ENCODE data around the gene PIP5K1A.
A peak's percentile ranks its signal among the peaks of the same experiment; 100 is the strongest.
"Not testable (repeated sequence)": the region's sequence is repeated elsewhere in the genome, so short reads cannot be mapped to it uniquely, and the experiment has no call there.

Gene PIP5K1A

DNA sequence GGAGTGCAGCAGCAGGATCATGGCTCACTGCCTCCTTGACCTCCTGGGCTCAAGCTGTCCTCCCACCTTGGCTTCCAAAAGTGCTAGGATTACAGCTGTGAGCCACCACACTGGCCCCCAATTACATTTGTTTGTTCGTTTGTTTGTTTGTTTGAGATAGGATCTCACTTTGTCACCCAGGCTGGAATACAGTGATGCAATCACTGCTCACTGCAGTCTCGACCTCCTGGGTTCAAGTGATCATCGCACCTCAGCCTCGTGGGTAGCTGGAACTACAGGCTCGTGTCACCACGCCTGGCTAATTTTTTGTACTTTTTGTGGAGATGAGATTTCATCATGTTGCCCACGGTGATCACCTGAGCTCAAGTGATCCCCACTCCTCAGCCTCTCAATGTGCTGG lies 6.3 kb upstream of the PIP5K1A start:
- DNase-seq (ENCODE audit: low spot score) = no peak

DNA sequence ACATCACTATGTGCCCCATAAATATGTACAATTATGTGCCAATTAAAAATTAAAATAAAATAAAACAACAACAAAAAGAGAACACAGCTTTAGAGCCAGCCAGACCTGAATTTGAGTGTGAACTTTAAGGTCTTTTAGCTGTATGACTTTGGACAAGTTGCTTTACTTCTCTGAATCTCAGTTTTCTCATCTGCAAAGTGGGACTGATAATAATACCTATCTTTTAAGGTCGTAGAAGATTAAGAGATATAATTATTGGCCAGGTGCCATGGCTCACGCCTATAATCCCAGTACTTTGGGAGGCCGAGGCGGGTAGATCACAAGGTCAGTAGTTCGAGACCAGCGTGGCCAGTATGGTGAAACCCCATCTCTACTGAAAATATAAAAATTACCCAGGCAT lies 5.0 kb upstream of the PIP5K1A start:
- DNase-seq (ENCODE audit: low spot score) = no peak

DNA sequence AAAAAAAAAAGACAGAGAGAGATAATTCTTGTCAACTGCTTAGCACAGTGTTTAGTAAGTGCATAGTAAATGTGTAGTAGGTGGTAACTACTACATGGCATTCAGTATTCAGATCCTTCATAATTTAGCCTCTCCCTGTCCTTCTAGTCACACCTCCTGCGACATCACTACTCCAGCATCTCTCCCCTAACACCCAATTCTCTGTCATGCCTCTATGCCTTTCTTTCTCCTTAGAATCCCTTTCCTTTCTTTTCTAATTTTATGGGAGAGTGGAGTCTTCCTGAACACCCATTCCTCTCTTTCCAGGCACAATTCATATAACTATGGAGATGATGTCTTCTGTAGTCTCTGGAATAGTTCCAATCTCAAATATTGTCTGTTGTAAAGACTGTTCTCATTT lies 4.5 kb upstream of the PIP5K1A start:
- no peak for DNase-seq (ENCODE audit: low spot score)

DNA sequence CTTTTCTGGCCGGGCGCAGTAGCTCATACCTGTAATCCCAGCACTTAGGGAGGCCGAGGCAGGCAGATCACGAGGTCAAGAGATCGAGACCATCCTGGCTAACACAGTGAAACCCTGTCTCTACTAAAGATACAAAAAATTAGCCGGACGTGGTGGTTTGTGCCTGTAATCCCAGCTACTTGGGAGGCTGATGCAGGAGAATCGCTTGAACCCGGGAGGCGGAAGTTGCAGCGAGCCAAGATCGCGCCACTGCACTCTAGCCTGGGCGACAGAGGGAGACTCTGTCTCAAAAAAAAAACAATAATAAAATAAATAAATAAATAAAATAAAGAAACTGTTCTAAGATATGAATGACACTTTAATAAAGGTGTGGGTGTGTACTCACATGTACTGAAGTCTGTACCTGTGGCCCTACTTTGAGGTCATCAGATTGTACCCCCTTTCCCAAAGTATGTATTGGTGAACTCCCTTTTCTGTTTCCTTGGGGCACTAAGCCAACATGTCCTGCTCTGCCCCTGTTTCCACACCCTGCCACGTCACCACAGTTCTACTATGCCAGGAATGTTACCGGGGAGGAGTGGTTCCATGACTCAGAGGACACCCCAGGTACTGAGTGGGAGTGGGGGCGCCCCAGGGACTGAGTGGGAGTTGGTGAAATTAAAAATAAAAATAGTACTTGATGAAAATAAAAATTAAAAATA lies 3.3 kb upstream of the PIP5K1A start:
- DNase-seq (ENCODE audit: low spot score) = not testable (repeated sequence)

DNA sequence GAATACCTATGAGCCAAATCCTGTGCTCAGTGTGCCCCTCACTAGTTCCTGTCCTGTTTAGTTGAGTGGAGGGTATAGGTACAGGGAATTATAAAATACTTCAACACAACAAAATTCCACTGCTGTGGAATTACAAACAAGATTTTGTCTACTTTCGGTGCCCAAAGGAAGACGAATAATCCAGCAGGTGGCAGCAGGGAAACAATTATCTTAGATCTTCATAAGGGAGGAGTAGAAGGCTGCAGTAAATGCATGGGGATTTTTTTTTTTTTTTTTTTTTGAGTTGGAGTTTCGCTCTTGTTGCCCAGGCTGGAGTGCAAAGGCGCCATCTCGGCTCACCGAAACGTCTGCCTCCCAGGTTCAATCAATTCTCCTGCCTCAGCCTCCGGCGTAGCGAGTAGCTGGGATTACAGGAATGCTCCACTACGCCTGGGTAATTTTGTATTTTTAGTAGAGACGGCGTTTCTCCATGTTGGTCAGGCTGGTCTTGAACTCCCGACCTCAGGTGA lies 2.0 kb upstream of the PIP5K1A start:
- DNase-seq (ENCODE audit: low spot score) = peak; percentile 66

DNA sequence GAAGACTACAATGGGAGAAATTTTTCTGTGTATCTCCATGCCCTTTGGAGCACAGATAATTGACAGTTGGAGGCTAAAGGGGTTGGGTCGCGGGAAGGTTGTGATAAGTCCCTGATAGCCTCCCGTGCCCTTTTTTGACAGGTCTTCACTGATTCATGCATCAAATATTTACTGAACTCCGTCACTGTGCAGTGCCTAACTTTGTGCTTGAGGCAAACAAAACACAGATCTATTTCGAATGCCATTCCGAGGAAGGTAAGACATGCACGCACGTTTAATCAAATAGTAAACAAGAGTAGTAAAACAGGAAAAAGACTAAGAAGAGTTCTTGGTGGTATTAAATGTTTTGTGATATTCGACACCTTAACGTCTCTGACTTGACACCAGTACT lies 494 bp upstream of the PIP5K1A start:
- no peak for DNase-seq (ENCODE audit: low spot score)

DNA sequence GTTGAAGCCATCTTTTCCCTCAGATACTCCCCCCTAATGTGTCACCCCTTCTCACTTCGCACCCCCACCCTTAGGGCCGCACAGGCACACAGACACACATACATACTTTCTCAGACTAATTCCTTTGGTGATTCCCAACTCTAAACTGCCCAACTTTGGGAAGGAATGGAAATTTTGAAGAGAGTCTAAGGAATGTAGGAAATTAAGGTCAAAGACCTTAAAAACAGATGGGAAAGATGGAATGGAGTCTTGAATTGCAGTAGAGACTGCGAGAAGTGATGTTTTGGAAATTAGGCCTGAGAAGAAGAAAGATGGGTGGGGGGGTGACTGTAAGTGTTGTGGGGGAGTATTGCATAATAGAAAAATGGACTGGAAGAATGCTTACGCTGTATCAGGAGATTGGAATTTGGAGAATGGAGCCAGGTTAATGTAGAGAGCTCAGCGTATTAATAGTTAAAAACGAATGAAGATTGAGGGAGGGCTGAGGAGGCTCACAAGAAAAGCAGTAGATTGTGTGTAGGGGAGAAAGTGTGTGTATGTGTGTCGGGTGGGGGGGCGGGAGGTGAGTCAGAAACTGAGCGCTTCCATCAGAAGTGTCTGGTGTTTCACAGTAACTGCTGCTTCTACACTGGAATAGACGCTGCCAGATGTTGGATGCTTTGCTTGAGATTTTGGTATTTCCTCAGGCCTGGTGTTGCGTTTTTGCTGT lies 1.7 kb downstream of the PIP5K1A start:
- no peak for DNase-seq (ENCODE audit: low spot score)

DNA sequence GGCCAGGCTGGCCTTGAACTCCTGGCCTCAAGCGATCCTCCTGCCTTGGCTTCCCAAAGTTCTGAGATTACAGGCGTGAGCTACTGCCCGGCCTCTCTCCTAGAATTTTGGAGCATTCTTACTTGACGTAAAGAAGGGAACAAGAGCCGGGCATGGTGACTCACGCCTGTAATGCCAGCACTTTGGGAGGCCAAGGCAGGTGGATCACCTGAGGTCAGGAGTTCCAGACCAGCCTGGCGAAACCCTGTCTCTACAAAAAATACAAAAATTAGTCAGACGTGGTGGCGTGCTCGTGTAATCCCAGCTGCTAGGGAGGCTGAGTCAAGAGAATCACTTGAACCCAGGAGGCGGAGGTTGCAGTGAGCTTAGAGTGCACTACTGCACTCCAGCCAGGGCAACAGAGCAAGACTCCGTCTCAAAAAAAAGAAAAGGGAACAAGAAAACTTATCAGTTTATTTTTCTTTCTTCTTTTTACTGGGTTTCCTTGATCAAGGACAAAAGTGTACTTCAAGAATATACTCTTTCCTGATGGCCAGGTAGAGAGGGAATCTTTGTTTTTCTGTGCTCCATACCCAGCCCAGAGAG lies 7.1 kb downstream of the PIP5K1A start:
- not testable (repeated sequence) for DNase-seq (ENCODE audit: low spot score)

DNA sequence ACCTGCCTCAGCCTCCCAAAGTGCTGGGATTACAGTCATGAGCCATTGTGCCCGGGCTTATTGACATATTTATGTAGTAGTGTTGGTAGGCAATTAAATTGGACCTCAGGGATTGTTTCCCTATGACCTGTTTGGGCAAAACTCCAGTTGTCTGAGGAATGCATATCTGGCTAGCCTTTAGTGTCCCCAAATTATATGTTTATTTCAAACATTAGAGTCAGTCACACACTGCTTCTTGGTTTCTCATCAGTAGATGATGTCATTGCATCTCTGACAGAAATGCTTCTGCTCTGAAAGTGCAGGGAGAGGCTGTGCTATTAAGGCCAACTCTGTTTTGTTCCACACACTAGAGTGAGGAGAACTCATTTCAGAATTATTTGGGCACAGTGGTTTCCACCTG lies 12.5 kb downstream of the PIP5K1A start:
- DNase-seq (ENCODE audit: low spot score) = no peak

DNA sequence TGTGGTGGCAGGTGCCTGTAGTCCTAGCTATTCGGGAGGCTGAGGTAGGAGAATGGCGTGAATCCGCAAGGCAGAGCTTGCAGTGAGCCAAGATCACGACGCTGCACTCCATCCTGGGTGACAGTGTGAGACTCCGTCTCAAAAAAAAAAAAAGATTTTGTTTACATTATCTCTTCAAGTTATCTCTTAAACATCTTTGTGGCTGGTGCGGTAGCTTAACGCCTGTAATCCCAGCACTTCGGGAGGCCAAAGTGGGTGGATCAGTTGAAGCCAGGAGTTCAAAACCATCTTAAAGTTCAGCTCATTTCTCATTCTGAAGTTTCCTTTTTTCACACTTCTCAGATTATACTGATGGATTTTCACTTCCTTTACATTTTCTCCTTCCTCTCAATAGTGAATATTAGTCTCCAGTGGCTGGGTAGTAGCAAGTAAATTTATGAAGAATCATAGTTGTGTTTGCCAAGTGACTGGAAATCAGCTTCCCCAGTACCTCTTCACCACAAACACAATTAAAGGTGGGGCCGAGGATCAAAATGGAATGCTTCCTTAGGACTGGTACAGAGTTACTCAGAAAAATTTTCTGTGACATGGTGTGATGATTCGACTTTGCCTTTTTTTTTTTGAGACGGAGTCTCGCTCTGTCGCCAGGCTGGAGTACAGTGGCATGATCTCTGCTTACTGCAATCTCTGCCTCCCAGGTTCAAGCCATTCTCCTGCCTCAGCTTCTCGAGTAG lies 13.8 kb downstream of the PIP5K1A start:
- DNase-seq (ENCODE audit: low spot score) = no peak

DNA sequence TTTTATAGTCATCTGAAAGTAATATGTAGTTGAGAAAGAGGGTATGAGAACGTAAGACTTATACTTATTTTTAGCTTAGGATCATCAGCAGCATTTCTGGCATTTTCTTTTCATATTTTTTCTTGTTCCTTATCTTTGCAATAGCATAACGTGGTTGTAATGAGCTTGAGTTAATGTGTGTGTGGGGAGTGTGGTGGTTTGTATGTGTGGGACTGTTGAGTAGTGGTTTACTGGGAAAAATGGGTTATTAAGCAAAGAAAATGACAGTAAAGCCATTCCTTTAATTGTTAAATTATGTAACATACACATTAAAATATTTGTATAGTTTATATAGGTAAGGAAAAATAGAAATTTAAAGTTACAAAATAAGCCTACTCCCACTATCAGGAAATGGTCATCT lies 15.2 kb downstream of the PIP5K1A start:
- DNase-seq (ENCODE audit: low spot score) = no peak

DNA sequence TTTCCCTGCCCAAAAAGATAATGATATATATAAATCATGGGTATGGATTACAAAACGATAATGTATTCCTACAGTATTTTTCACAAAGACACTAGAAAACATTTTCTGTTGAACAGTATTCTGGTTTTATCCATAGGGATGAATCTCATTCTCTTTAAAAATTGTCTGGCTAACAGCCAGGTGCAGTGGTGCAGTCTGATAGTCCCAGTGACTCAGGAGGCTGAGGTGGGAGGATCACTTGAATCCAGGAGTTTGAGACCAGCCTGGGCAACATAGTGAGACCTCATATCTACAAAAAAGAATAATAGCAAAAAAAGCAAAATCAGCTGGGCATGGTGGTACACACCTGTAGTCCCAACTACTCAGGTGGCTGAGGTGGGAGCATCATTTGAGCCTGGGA lies 23.3 kb downstream of the PIP5K1A start:
- no peak for DNase-seq (ENCODE audit: low spot score)

DNA sequence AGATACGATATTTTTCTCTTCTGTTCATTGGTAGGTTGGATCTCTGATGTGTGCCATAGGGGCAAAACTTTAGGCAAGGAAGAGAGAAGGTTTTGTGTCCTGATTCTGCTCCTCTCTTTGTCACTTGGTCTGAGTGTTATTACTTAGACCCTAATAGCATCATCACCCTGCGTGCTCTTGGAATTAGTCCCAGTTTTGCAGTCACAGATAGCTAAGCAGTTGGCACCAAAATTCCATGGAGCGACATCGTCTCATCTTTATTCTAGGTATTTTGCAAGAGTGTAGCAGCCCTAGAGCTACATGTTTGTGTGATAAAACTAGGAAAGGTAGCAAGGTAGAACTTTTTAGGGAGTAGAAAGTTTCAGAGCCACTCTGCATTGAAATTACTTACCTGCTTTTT lies 23.8 kb downstream of the PIP5K1A start:
- DNase-seq (ENCODE audit: low spot score) = peak; percentile 46

DNA sequence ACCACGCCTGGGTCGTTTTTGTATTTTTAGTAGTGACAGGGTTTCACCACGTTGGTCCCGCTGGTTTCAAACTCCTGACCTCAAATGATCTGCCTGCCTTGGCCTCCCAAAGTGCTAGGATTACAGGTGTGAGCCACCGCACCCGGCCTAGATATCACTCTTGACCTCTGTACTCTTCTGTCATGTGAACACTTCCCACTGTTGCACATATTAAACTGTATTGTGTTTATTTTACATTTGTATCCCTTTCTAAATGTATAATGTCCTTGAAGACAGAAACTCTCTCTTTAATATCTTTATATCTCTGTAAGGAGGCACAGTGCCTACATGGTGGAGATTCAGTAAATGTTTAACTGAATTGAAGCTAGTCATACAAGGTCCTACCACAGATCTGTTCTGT lies 36.9 kb downstream of the PIP5K1A start:
- DNase-seq (ENCODE audit: low spot score) = no peak

DNA sequence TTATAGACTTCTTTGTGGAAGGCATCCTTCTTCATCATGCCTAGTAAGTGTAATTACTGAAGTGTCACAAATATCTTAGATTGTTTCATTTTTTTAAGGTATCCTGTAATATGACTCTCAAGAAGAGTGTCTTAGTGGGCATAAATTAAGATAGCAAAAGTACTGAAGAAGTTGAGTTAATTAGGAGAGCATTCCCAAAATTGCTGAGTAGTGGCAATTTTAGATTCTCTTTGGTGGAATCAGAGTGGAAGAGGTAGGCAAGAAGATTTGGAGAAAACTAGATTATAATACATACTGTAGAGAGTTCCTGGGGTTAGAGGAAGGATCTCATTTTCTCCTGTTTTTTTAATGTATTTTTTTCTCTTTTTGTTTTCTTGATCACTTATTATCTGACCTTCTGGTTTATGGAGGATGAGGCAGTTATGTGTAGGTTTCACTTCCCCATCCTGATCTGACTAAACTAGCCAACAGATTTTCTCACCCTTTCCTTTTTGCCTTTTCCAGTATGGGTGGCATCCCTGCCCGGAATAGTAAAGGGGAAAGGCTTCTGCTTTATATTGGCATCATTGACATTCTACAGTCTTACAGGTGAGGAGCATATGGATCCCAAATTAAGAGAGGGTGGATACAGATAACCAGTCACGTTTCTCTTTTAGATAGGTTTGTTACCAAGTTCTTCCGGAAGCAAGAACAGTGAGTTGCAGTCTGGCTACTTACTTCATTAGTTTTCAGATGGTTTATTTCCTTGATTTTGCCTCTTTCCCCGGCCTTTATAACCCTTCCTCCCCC lies 39.5 kb downstream of the PIP5K1A start:
- DNase-seq (ENCODE audit: low spot score) = no peak

DNA sequence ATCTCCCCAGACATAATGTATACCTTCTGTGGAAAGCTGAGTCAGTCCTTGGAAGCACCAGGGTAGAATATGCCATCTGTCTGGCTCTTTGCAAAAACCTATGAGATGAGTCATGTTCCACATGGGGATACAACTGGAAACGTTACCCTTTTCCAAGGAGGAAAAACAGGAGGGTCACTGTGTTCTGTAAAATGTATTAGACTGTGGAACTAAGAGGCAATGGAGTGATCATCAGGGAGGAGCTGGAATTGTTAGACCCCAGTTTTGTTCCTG lies 40.1 kb downstream of the PIP5K1A start:
- no peak for DNase-seq (ENCODE audit: low spot score)

DNA sequence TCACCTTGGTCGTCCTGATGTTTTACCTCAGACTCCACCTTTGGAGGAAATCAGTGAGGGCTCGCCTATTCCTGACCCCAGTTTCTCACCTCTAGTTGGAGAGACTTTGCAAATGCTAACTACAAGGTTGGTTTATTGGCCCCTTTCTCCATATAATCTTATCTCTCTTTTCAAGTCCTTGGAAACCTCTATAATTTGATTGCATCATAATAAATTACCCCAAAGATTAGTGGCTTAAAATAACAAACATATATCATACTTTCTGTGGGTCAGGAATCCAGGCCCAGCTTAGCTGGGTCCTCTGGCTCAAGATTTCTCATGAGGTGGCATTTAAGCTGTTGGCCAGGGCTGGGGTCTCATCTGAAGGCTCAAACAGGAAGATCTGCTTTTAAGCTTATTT lies 44.1 kb downstream of the PIP5K1A start:
- DNase-seq (ENCODE audit: low spot score) = no peak

DNA sequence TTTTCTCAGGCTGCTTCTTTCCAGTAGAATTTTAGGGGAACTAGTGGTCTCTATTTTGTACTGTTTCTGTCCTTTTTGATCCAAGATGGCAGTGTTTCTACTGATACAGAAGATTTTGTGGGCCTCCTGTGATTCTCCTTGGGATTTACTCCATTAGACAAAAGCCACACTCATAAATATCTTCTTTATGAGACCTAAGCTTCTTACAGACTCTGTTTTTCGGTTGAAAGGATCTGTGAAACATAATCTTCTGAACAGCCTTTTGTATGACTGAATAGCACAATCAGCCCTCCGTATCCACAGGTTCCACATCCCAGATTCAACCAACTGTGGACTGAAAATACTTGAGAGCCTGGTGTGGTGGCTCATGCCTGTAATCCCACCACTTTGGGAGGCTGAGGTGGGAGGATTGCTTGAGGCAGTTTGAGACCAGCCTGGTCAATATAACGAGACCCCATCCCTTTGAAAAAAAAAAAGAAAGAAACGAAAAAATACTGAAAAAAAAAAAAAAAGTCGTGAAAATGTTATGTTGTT lies 45.4 kb downstream of the PIP5K1A start:
- DNase-seq (ENCODE audit: low spot score) = no peak

DNA sequence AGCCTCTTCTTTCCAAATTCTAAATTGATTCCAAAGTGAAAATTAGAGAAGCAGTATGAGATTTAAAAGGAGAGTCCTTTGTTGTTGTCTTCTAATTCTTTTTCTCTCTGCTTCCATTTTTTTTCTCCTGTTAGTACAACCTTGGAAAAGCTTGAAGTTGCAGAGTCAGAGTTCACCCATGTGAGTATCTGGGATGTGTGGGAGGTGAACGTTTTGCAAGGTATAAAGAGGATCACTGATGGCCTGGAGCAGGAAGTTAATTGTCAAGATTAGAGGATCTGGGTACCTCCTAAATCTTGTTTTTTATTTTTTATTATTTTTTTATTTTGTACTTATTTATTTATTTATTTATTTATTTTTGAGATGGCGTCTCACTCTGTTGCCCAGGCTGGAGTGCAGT lies 48.4 kb downstream of the PIP5K1A start:
- no peak for DNase-seq (ENCODE audit: low spot score)

DNA sequence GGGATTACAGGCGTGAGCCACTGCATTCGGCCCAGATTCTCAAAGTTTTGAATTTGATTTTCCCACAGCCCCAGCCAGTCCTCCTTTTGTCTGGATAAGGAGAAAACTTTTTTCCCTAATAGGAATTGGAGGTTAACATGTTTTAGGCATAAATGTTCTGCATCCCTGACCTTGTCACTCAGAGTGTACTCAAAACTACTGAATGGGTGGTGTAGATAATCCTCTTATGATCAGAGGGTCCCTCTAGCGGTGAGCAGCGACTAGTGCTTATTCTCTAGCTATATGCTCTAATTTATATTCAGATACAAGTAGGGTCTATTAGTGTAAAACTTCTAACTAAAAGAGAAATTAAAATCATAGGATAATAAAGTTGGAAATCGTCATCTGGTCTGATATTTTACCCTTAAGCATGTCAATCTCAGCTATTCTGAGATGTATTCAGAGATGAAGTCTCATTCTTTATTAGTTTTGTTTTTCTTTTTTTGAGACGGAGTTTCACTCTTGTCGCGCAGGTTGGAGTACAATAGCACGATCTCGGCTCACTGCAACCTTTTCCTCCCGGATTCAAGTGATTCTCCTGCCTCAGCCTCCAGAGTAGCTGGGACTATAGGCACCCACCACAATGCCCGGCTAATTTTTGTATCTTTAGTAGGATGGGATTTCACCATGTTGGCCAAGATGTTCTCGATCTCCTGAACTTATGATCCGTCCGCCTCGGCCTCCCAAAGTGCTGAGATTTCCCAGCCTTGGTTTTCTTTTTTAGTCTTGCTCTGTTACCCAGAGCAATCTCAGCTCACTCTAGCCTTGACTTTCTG lies 53.5 kb downstream of the PIP5K1A start:
- DNase-seq (ENCODE audit: low spot score) = peak; percentile 80
